Measurements from ENCODE around the gene MAPRE3. TPM values are rescaled to one million over a fixed set of nuclear protein-coding genes. Genes with fewer than 3 reads are reported as not detected.

The MAPRE3 gene
- total RNA-seq, 2 donors from 2014 or later: 3.4 to 4.2 TPM

- Mint-ChIP-seq H3K36me3 (ENCODE audit: low read depth) (no peaks in the 10 kb centered on the region), H3K27ac (no peak overlapping the region), H3K9me3 (no peaks in the 10 kb centered on the region), H3K4me1 (no peaks in the 10 kb centered on the region), H3K4me3 (no peak overlapping the region), H3K27me3 (peaks cover 8% of the 10 kb centered on the region)
- no peak for ATAC-seq (replicated peaks)
Measured at GRCh38 chr2:26941486-26941885, 29.0 kb upstream of the MAPRE3 start.

- peaks cover 9% of the 10 kb centered on the region for H3K27me3 Mint-ChIP-seq
- ATAC-seq (replicated peaks): peak; percentile 56
- H3K36me3 Mint-ChIP-seq (ENCODE audit: low read depth): no peaks in the 10 kb centered on the region
- no peak overlapping the region for H3K4me3 Mint-ChIP-seq
- H3K9me3 Mint-ChIP-seq: no peaks in the 10 kb centered on the region
- no peak overlapping the region for H3K27ac Mint-ChIP-seq
- H3K4me1 Mint-ChIP-seq: no peaks in the 10 kb centered on the region
Measured at GRCh38 chr2:26942543-26943295, 27.7 kb upstream of the MAPRE3 start.

- no peak for ATAC-seq (replicated peaks)
- Mint-ChIP-seq H3K36me3 (ENCODE audit: low read depth) (no peaks in the 10 kb centered on the region), H3K27ac (no peak overlapping the region), H3K27me3 (peaks cover 12% of the 10 kb centered on the region), H3K4me3 (no peak overlapping the region), H3K4me1 (no peaks in the 10 kb centered on the region), H3K9me3 (no peaks in the 10 kb centered on the region)
Measured at GRCh38 chr2:26945991-26946750, 24.3 kb upstream of the MAPRE3 start.

GRCh38 chr2:26946841-26947784 lies 23.3 kb upstream of the MAPRE3 start:
- Mint-ChIP-seq H3K9me3 (no peaks in the 10 kb centered on the region), H3K27ac (no peak overlapping the region), H3K36me3 (ENCODE audit: low read depth) (no peaks in the 10 kb centered on the region), H3K27me3 (peaks cover 13% of the 10 kb centered on the region), H3K4me3 (no peak overlapping the region), H3K4me1 (no peaks in the 10 kb centered on the region)
- no peak for ATAC-seq (replicated peaks)

- no peak for ATAC-seq (replicated peaks)
- Mint-ChIP-seq H3K27ac (no peak overlapping the region), H3K27me3 (peaks cover 10% of the 10 kb centered on the region), H3K4me1 (no peaks in the 10 kb centered on the region), H3K4me3 (no peak overlapping the region), H3K36me3 (ENCODE audit: low read depth) (no peaks in the 10 kb centered on the region), H3K9me3 (no peaks in the 10 kb centered on the region)
Measured at GRCh38 chr2:26948800-26949199, 21.6 kb upstream of the MAPRE3 start.

- H3K9me3 Mint-ChIP-seq: no peaks in the 10 kb centered on the region
- no peak overlapping the region for H3K4me3 Mint-ChIP-seq
- peaks cover 17% of the 10 kb centered on the region for H3K27me3 Mint-ChIP-seq
- ATAC-seq (replicated peaks): no peak
- H3K36me3 Mint-ChIP-seq (ENCODE audit: low read depth): no peaks in the 10 kb centered on the region
- no peak overlapping the region for H3K27ac Mint-ChIP-seq
- H3K4me1 Mint-ChIP-seq: no peaks in the 10 kb centered on the region
Measured at GRCh38 chr2:26950246-26950645, 20.2 kb upstream of the MAPRE3 start.

- no peak for ATAC-seq (replicated peaks)
- Mint-ChIP-seq H3K36me3 (ENCODE audit: low read depth) (no peaks in the 10 kb centered on the region), H3K9me3 (no peaks in the 10 kb centered on the region), H3K27ac (no peak overlapping the region), H3K4me1 (no peaks in the 10 kb centered on the region), H3K4me3 (no peak overlapping the region), H3K27me3 (peaks cover 17% of the 10 kb centered on the region)
Measured at GRCh38 chr2:26951236-26951635, 19.2 kb upstream of the MAPRE3 start.

GRCh38 chr2:26952374-26952773 lies 18.1 kb upstream of the MAPRE3 start:
- no peak for ATAC-seq (replicated peaks)
- no peaks in the 10 kb centered on the region for H3K9me3 Mint-ChIP-seq
- no peaks in the 10 kb centered on the region for H3K36me3 Mint-ChIP-seq (ENCODE audit: low read depth)

GRCh38 chr2:26954135-26954534 lies 16.3 kb upstream of the MAPRE3 start:
- Mint-ChIP-seq H3K27me3 (peaks cover 27% of the 10 kb centered on the region), H3K36me3 (ENCODE audit: low read depth) (no peaks in the 10 kb centered on the region), H3K27ac (no peak overlapping the region), H3K9me3 (no peaks in the 10 kb centered on the region), H3K4me1 (no peaks in the 10 kb centered on the region), H3K4me3 (no peak overlapping the region)
- no peak for ATAC-seq (replicated peaks)

More at GRCh38 chr2:26952374-26952773, 18.1 kb upstream of the MAPRE3 start:
- Mint-ChIP-seq H3K4me3 (no peak overlapping the region), H3K27ac (no peak overlapping the region), H3K27me3 (peaks cover 21% of the 10 kb centered on the region), H3K4me1 (no peaks in the 10 kb centered on the region)

GRCh38 chr2:26957041-26957440 lies 13.4 kb upstream of the MAPRE3 start:
- H3K27ac Mint-ChIP-seq: no peak overlapping the region
- H3K4me3 Mint-ChIP-seq: no peak overlapping the region
- peaks cover 34% of the 10 kb centered on the region for H3K27me3 Mint-ChIP-seq
- peaks cover 5% of the 10 kb centered on the region for H3K4me1 Mint-ChIP-seq
- ATAC-seq (replicated peaks): no peak
- no peaks in the 10 kb centered on the region for H3K36me3 Mint-ChIP-seq (ENCODE audit: low read depth)
- no peaks in the 10 kb centered on the region for H3K9me3 Mint-ChIP-seq

GRCh38 chr2:26957534-26957933 lies 12.9 kb upstream of the MAPRE3 start:
- ATAC-seq (replicated peaks): no peak
- Mint-ChIP-seq H3K27me3 (peaks cover 31% of the 10 kb centered on the region), H3K9me3 (no peaks in the 10 kb centered on the region), H3K27ac (no peak overlapping the region), H3K4me3 (no peak overlapping the region), H3K4me1 (peaks cover 5% of the 10 kb centered on the region), H3K36me3 (ENCODE audit: low read depth) (no peaks in the 10 kb centered on the region)

- Mint-ChIP-seq H3K36me3 (ENCODE audit: low read depth) (no peaks in the 10 kb centered on the region), H3K27ac (no peak overlapping the region), H3K9me3 (no peaks in the 10 kb centered on the region), H3K4me1 (peaks cover 5% of the 10 kb centered on the region), H3K27me3 (peaks cover 26% of the 10 kb centered on the region), H3K4me3 (no peak overlapping the region)
- ATAC-seq (replicated peaks): no peak
Measured at GRCh38 chr2:26959331-26959730, 11.1 kb upstream of the MAPRE3 start.

GRCh38 chr2:26964446-26965130 lies 5.8 kb upstream of the MAPRE3 start:
- Mint-ChIP-seq H3K9me3 (no peaks in the 10 kb centered on the region), H3K27ac (no peak overlapping the region), H3K27me3 (peaks cover 21% of the 10 kb centered on the region), H3K36me3 (ENCODE audit: low read depth) (no peaks in the 10 kb centered on the region), H3K4me3 (no peak overlapping the region), H3K4me1 (peaks cover 11% of the 10 kb centered on the region)
- ATAC-seq (replicated peaks): no peak

- Mint-ChIP-seq H3K9me3 (no peaks in the 10 kb centered on the region), H3K4me3 (no peak overlapping the region), H3K4me1 (peaks cover 12% of the 10 kb centered on the region), H3K36me3 (ENCODE audit: low read depth) (no peaks in the 10 kb centered on the region), H3K27me3 (peaks cover 12% of the 10 kb centered on the region), H3K27ac (no peak overlapping the region)
- no peak for ATAC-seq (replicated peaks)
Measured at GRCh38 chr2:26968001-26968400, 2.4 kb upstream of the MAPRE3 start.
